ENCODE data around the gene ITLN2. TPM values are rescaled to one million over a fixed set of nuclear protein-coding genes. Genes with fewer than 3 reads are reported as not detected.
"Not testable (repeated sequence)": the region's sequence is repeated elsewhere in the genome, so short reads cannot be mapped to it uniquely, and the experiment has no call there.

ITLN2 gene
- total RNA-seq, 4 donors from 2014 or later = not detected

- no peak for TF ChIP-seq POLR2A (IDR thresholded peaks at IDR 0.05)
- TF ChIP-seq CTCF (IDR thresholded peaks at IDR 0.05) = peak; percentile 44 to 77 (median 61)
- Histone ChIP-seq H3K27me3 (no peaks in the 10 kb centered on the region), H3K27ac (peak overlapping the region; percentile 59 to 78 (median 70)), H3K4me1 (peaks cover 0 to 70% (median 4%) of the 10 kb centered on the region in 3 donors), H3K36me3 (peaks cover 21 to 51% (median 21%) of the 10 kb centered on the region in 3 donors), H3K4me3 (no peak overlapping the region), H3K9me3 (no peaks in the 10 kb centered on the region)
- intact Hi-C loops (cut with DNase I) = no loop called here
- 78 to 93% methylated on average over 1 of the region's 1 CpG for WGBS, 2 donors
- no peak for DNase-seq
These were observed 42.9 kb upstream of the ITLN2 start for GRCh38 chr1:160997323-160998038.

- H3K27ac ChIP-seq = peak overlapping the region; percentile 45 to 78 (median 66)
- H3K4me3 ChIP-seq = no peak overlapping the region
- intact Hi-C loops (cut with DNase I) = no loop called here
- TF ChIP-seq CTCF (IDR thresholded peaks at IDR 0.05) (no peak), POLR2A (IDR thresholded peaks at IDR 0.05) (no peak)
- WGBS, 2 donors = 45 to 75% methylated on average over 2 of the region's 3 CpGs
- H3K9me3 ChIP-seq = no peaks in the 10 kb centered on the region
- no peaks in the 10 kb centered on the region for H3K27me3 ChIP-seq
- H3K4me1 ChIP-seq = peaks cover 0 to 68% (median 4%) of the 10 kb centered on the region in 3 donors
- no peak for DNase-seq
- H3K36me3 ChIP-seq = peaks cover 20 to 44% (median 21%) of the 10 kb centered on the region in 3 donors
These were observed 41.6 kb upstream of the ITLN2 start for GRCh38 chr1:160996178-160996577.

DNA sequence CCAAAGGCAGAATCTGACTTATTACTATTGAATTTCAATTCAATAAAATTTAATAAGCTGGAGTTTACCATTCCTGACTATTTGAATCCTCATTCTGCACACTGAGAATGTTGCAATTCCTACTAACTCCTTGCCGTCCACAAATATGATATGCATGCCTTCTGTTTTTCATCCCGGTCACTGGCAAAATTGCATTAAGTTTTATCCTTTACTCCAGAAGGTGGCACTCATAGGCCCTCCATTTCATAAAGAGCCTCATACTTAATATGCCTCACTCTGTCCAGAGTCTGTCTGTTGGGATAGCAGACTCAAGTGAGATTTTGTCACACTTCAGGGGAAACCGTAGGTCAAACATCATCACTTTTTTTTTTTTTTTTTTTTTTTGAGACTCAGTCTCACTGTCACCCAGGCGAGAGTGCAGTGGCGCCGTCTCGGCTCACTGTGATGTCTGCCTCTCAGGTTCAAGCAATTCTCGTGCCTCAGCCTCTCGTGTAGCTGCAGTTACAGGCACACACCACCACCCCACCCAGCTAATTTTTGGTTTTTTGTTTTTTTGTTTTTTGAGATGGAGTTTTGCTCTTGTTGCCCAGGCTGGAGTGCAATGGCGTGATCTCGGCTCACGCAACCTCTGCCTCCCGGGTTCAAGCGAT lies 39.1 kb upstream of the ITLN2 start:
- no peak for DNase-seq
- intact Hi-C loops (cut with DNase I) = no loop called here
- Histone ChIP-seq H3K27me3 (no peaks in the 10 kb centered on the region), H3K36me3 (peaks cover 0 to 18% (median 2%) of the 10 kb centered on the region in 3 donors), H3K27ac (peak overlapping the region in 2 of 4 donors; percentile 72 to 78), H3K9me3 (no peaks in the 10 kb centered on the region), H3K4me1 (peaks cover 0 to 77% (median 4%) of the 10 kb centered on the region in 3 donors), H3K4me3 (no peak overlapping the region)
- 79 to 81% methylated on average over 14 of the region's 14 CpGs for WGBS, 2 donors
- TF ChIP-seq CTCF (IDR thresholded peaks at IDR 0.05) (peak in 4 of 6 experiments; percentile 9 to 48 (median 15)), POLR2A (IDR thresholded peaks at IDR 0.05) (no peak)

- H3K9me3 ChIP-seq; H3K36me3 ChIP-seq; H3K27me3 ChIP-seq; H3K4me3 ChIP-seq; intact Hi-C loops (cut with DNase I); DNase-seq: not testable (repeated sequence)
- WGBS, 2 donors = 73 to 83% methylated on average over 4 of the region's 4 CpGs
- peaks cover 0 to 61% (median 0%) of the 10 kb centered on the region in 3 donors for H3K4me1 ChIP-seq
- H3K27ac ChIP-seq = peak overlapping the region in 3 of 4 donors; percentile 10 to 59 (median 47)
These were observed 37.4 kb upstream of the ITLN2 start for GRCh38 chr1:160992036-160992435.

- DNase-seq = no peak
- Histone ChIP-seq H3K4me1 (peaks cover 0 to 18% (median 0%) of the 10 kb centered on the region in 3 donors), H3K9me3 (peaks cover 0 to 3% (median 0%) of the 10 kb centered on the region in 3 donors), H3K27me3 (peaks cover 0 to 7% (median 0%) of the 10 kb centered on the region in 4 donors), H3K27ac (no peak overlapping the region), H3K36me3 (no peaks in the 10 kb centered on the region), H3K4me3 (no peak overlapping the region)
- no peak for TF ChIP-seq POLR2A (IDR thresholded peaks at IDR 0.05)
- WGBS, 2 donors = 64 to 79% methylated on average over 7 to 8 of the region's 8 CpGs
- intact Hi-C loops (cut with DNase I) = no loop called here
These were observed 32.9 kb upstream of the ITLN2 start for GRCh38 chr1:160987359-160988050.

Measured in esophagus squamous epithelium (tissue), 5 donors.